ENCODE measurements around the gene RBM20.

Gene RBM20

DNA sequence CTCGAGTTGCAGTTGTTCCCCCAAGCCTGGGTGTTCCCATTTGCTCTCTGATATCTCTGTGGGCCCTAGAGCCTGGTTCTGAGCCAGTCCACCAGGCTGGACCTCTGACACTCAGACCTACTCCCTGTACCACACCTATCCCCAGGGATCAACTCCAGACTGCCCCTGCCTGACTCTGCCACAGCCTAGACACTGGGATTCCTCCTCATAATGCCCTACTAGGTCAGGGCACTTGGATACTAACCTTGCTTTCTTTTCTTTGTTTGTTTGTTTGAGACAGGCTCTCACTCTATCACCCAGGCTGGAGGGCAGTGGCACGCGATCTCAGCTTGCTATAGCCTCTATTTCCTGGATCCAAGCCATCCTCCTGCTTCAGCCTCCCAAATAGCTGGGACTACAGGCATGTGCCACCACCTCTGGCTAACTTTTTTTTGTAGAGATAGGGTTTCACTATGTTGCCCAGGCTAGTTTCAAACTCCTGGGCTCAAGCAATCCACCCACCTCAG is 196.8 kb downstream of the RBM20 start:
- no peak for DNase-seq

DNA sequence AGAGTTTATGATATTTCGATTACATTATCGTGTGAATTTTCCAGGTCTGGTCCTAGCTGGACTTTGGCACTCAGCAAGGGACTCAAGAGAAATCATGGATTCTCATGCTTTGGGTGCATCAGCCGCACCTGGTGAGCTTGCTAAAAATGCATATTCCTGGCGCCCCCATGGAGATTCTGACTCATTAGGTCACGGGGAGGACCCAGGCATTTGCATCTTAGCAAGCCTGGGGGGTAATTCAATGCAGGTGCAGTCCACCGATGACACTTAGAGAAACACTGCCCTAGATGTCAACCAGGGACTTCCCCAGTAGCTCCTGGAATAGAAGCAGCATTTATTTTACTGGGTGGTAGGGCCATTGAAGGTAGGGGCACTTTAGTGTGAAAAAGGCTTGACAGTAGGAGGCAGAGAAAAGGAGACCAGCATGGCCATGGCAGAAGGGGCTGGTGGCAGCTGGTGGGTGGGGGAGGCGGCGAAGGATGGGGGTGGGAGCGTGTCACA is 197.7 kb downstream of the RBM20 start:
- DNase-seq = no peak

DNA sequence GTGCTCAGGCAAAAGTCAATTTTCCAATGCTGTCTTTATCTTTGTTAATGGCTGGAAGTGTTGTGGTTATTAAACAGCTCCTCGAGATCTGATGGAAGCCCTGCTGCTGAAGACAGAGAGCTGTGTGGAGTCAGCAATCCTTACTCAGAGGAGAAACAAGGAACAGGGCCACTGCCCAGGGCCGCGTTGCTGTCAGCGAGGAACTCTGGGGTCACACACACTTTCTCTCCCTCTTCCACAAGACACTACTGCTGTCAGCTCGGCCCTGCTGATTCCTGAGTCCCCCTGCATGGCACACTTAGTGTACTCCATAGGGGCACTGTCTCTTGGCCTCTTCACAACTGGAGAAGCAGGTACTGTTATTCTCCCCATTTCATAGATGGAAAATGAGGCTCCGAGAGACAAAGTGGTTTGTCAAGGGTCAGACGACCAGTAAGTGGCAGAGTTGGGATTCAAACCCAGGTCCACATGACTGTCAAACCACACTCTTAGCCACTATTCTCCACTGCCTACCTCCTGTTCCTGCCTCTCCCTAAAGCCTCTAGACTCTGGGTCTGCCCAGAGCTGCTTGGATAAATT is 198.3 kb downstream of the RBM20 start:
- no peak for DNase-seq

DNA sequence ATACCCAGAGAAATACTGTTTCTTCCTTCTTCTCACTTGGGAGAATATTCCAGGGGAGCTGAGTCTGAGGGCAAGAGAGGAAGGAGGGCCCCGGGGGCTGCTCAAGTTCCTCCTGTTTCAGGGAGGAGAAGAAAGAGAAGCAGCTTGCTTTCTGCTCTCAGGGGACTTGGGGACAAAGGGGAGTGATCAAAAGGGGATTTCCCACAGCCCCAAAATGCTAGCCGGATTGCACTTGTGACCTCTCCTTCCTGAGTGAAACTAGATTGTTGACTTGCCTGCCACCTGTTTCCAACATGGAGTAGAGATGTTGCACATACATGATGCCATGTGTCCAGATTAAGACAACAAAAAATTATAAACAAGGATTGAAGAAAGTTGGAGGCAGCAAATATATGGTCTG is 198.9 kb downstream of the RBM20 start:
- DNase-seq = no peak

DNA sequence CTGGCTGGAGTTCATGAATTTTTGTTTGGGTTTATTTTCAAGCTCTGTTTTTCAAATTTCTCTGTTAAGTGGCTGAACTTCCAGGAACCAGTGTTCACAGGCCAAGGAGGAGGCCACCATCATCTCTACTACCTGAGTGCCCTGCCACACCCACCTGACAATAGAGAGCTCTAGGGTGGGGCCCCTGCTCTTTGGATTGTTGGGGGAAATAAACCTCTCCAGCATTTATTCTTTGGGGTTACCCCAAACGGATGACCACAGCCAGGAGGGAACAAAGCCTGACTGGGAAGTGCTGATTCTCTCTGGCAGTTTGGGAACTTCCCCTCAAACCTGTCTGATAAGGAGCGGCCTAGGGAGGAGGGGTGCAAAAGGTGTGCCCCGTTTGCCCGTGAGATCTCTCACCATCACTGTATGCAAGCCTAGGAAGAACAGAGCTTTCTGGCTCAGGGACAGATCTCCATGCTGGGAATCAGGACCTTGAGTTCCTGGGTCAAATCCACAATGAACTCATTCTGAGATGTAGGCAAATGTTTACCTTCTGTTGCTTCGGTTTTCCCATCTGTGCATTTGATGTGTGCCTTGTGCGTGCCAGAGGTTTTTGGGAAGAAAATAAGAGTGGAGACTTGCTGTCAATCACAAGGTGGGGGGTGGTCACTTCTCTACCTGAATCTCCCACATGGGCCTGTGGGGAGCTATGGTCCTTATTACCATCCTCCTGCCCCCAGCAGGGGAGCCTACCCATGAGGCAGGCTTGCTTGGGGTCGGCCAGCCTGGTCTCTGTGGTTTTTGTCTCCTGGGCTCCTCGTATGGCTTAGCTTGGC is 199.9 kb downstream of the RBM20 start:
- no peak for DNase-seq

DNA sequence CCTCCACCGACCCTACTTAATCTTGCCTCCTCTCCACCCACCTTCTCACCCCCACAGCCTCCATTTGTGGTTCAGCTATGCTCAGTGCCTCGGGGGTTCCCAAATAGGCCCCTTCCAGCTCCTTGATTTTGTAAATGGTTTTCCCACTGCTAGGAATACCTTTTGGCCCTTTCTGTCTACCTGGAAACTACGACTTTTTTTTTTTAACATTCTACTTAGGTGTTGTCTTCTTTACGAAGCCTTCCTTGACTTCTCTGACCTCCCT is 200.4 kb downstream of the RBM20 start:
- DNase-seq = no peak

DNA sequence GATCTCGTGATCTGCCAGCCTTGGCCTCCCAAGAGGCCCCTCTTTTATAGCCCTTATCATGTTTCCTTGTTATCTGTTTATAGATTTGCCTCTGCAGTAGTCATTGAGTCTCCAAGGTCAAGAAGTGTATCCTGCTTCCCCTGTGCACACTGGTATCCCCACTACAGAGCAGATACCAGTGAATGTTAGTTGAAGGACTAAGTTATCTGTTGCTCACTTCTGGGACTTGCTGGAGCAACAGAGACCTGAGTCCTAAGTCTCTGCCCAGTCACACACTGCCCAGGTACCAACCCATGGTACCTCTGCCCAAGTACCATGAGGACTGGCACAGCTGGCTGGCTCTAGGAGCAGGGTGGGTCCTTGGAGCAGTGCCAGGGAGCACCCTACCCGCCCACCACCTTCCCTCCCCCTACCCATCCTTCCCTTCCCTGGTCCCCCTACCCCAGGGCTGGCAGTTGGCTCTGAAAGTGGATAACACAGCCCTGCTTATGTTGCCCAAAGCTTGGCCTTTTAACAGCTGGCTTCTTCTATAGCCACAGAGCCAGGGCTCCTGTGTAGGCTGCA is 201.1 kb downstream of the RBM20 start:
- no peak for DNase-seq

DNA sequence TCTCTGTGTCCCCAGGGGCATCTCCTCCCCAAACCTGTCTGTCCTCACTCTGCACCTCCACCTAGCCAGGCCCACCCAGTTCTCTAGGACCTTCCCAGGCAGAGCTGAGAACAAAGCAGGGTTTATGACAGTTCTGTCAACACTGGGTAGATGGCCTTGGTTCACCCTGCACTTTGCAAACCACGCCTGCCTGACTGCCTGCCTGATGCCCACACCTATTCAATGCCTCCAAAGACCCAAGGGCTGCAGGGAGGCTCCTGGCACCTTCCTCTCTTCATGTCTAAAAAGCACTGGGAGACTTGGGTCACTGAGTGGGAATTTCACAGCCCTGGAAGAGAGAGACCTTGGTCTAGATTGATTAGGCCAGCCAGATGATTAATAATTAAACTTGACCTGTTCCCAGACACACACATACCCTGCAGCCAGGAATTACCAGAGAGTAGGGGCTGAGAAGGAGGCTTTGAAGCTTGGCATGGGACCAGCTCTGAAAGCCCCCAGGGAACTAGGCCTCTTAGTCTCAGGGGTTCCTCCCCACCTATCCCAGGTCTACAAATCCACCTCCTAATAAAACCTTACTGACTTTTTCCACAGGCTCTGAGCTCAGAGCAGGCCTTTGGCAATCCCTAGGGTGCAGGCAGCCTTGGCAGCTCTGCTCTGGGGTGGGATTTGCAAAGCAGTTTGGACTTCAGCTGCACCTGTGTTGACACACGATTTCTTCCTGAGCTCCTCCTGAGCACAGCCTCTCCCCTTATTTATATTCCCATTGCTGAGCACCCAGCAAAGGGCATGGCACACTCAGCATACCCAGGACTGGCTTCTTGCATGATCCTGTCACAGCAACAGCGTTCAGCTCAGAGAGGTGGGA is 201.9 kb downstream of the RBM20 start:
- DNase-seq = no peak

DNA sequence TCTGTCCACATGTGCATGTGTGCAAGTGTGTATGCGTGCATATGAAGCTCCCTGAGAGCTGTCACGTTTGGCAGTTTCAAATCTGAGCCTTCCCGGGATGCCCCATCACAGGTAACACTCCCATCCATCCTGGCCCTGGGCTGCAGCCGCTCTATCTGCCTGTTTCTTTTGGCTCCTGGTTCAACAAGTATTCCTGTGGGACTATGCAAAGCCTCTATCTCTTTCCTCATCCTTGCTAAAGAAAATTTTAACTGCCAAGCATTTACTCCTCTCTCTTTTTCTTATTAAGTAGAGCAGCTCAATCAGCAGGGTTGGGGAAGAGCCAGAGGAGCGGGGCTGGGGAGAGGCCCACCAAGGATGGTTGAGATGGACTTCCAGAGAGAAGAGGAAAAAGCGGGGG is 203.2 kb downstream of the RBM20 start:
- no peak for DNase-seq

DNA sequence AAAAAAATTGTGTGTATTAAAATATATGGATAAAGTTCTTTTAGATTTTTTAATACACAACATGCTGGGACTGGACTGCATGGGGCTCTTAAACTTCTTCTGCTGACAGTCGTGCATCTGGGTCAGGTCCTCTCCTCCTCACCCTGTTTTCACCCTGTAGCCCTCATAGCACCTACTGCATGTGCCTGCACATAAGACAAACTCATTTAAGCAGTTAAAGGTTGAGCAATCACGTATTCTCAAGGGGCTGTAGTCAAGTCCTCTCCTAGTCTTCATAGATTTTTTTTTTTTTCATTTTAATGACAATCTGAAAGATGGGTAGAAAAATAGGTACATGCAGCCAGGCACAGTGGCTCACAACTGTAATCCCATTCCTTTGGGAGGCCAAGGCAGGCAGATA is 204.0 kb downstream of the RBM20 start:
- DNase-seq = no peak

DNA sequence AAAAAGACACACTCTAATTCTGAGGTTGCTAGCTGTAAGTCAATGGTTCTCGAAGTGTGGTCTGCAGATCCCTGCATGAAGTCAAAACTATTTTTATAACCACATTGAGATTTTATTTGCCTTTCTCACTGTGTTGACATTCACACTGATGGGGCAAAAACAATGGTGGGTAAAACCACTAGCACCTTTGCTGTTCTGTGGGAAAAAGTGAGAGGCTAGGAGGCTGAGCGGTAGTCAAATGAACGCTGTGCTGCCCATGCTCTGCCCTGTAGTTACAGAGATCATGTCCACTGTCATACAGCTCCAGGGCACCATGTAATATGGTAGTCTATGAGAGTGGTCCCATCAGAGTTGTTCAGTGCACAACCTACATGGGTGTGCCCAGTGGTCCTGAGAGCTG is 206.0 kb downstream of the RBM20 start:
- no peak for DNase-seq

DNA sequence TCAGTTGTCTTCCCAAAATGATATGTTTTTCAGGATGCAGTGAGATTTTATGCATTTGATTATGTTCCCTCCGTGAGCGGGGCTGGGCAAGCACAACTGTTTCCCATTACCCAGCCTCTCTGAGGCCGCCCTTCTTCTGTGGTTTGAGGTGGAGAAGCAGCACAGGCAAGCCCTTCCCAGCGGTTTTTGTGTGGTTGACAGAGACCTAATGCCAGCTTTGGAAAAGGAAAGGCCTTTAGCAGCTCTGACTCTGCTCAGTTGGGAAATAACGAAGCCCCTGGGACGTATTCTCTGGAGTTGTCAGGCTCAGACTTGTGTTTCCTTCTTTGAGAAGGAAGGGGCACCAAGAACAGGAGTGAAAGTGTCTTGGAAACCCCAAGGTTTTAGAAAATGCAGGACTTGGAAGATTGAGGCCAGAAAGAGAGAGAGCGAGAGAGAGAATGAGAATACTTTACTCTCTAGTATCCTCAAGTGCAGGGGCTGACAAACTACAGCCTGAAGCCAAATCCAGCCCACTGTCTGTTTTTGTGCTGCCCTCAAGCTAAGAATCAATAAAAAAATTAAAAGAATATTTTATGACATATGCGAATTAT is 207.0 kb downstream of the RBM20 start:
- no peak for DNase-seq

DNA sequence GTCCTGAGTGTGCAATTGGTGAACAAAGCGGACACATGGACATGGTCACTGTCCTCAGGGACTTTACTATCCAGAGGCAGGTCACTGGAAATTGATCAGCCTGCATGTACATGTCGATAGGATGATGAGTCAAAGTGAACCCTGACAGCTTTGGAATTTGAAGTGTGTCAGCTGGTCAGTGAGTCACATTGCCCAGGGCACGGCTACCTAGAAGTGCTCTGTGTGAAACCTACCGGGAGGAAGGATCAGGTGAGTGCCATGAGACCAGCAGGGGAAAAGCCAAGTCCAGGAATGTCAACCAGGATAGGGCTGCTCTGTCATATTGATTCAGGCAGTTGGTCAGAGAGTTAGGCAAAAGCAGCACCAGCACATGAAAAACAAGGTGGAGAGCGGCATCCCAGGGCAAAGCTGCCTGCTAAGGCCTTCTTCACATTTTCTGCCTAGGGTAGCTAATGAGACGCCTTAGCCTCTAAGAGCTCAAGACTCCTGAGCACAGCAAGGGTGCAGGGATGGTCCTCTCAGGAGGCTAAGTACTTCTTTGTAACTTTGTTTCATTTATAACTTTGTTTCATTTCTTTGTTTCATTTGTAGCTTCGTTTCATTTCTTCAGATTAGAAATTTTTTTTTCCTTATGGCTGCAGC is 208.2 kb downstream of the RBM20 start:
- no peak for DNase-seq

DNA sequence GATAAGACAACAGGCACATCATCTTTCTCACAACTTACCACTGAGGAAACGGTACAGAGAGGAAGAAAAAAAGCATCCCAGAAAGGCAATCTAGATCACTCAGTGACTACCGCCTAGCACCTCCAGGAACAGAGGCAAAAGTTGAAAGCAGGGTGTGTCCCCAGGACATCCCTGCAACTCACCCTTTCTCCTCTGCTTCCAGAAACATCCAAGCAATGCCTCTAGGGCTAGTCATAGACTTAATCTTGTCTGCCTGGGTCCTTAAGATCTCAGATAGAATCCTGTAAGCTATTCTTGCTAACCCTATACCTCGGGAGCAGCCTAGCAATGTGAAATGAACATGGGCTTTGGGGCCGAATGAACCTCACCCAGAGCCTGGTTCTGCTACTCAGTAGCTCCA is 208.8 kb downstream of the RBM20 start:
- DNase-seq = no peak

DNA sequence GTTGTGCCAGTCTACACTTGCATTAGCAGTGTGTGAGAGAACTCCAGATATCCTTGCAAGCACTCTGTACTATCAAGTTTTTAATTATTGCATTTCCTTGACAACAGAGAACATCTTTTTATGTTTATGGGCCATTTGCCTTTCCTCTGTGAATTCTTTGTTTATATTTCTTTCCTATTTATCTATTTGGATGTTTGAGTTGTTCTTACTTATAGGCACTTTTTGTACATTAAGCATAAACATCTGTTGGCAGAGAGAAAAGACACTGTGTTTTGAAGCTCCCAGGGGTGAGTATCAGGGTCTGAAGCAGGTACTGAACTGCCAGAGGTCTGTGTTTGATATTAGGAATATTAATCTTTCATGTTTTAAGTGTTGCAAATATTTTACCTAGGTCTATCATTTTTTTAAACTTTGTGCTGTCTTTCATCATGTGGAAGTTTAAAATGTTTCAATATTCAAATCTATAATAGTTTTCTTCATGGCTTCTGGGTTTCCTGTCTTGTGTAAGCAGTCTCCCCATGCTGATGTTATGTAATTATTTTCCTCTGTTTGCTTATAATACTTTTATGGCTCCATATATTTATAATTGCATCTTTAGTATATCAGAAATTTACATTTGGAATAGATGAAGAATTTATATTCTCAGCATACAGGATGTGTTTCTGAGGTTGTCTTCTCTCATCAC is 209.9 kb downstream of the RBM20 start:
- DNase-seq = no peak

DNA sequence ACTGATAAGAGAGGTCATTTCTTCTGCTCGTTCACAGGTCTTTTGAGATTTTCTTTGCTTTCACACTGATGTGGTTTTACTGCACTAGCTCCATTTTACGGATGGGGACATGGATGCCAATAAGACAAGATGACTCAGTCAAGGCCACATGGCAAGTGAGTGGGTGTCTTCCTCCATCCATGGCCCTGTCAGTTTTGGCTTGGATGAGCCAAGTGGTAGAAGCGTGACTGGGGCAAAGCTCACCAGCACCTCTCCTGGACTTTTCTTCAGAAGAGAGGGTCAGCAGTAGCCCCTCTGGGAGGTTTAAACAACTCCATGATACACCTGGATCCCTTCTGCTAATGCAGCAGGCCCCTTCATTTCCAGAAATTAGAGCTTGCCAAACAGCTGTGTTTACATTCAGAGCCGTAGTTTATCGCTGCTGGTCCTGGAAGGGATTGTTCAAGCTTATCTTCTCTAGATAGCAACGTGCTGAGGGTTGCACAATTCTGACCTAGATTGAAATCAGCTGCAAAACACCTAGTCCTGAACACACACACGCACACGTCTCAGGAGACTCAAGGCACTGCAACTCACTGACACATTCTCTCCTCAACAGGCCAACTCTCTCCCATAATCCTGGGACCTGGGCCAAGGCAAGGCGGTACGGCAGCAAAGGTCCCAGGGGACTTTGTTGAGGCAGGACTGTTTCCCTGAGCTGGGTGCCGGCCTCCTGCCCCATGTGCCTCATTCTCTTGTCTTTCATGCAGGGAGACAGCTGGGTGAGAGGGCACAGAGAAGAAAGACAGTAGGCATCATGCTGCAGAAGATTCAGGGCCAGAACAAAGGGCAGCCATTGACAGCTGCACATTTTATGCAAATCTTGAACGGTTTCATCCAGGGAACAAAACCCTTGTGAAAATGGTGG is 213.4 kb downstream of the RBM20 start:
- no peak for DNase-seq

DNA sequence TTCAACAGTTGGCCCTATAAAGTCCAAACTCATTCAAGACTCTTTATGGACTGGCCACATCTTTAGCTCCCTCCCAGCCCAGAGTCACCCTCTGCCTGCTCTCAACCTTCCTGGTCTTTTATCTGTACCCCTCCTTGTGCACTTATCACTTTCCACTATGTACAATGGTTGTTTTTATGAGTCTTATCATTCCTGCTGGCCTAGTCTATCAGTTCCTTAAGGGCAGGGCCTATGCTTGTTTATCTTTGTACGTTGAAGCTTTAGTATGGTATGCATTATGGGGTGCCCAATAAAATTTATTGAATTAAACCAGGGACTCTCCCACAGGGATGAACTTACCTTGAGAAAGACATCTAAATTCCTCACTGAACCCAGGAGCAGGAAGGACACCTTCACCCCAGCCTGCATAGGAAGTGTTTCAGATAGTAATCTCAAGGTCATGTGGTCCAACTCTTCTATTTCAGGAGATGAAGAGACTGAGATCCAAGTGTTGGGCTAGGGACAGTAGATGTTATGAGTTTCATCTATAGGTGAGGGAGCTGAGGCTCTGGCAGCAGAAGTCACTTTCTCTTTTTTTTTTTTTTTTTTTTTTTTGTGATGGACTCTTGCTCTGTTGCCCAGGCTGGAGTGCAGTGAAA is 214.3 kb downstream of the RBM20 start:
- no peak for DNase-seq

DNA sequence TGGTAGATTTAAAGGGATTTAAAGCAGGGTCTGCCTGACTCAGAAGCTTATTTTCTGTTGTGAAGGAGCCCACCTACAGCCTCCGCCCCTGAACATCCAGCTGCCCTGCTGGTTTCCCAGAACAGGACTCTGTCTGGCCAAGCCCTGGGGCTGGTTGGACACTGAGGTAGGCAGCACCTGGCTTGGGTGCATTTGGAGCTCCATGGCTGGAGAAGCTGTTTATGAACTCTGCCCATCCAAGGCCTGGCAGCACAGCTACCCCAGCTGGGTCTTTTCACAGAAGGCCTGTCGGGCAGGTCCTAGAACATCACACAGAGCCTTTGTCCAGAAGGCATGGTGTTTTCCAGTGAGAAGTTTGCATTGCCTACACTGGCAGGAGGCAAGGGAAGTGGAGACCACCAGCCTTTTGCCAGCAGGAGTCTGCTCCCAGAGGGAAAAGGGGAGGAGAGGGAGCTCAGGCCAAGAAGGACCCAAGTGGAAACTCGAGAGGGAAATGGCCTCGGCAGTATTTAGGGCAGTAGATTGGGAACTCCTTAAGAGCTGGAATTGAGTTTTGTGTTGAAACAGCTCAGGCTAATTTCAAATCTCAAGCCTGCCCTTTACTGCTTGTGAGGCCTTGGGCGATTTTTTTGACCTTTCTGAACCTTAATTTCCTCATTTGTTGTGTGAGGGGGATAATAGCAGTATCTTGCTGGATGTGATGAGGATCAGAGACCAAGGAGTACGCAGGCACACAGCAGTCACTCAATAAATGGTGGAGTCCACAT is 215.3 kb downstream of the RBM20 start:
- no peak for DNase-seq

DNA sequence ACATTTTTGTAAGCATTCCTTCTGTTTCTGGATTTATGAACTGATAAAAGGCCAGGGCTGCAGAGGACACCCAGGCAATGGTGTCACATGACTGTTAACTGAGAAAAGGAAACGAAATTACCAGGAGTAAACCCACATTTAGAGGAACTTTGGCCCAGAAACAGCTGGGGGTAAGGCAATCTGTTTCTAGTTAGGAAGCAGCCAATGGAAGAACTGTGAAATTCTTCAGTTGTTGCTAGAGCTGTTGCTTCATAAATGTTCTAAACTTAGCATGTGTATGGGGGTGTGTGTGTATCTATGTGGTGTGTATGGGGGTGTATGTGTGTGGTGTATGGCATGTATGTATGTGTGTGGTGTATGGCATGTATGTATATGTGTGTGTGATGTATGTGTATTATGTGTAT is 215.8 kb downstream of the RBM20 start:
- no peak for DNase-seq

Measured in 8988T (cell line).